ENCODE results near the gene CCDC157. TPM values are rescaled to one million over a fixed set of nuclear protein-coding genes. Genes with fewer than 3 reads are reported as not detected.

The CCDC157 gene
- total and polyA plus RNA-seq, 2 of the 4 experiments (the other 2 are of a cell fraction) = 0.90 to 2.2 TPM

- H3K23ac ChIP-seq (ENCODE audit: low read depth, low read length) = no peak overlapping the region
- no peak overlapping the region for H3K14ac ChIP-seq (replicated peaks; ENCODE audit: low read depth, low read length)
- H3K9me3 ChIP-seq (ENCODE audit: control insufficient read depth, insufficient read depth, low read length) = no peaks in the 10 kb centered on the region
- H4K91ac ChIP-seq (ENCODE audit: insufficient read depth, low read depth, low read length) = no peak overlapping the region
- no peak overlapping the region for H4K5ac ChIP-seq (ENCODE audit: low read depth, low read length)
- peaks cover 63% of the 10 kb centered on the region for H3K36me3 ChIP-seq (ENCODE audit: control insufficient read depth, insufficient read depth, low read length)
- CTCF ChIA-PET = no interaction called here
- H3K4ac ChIP-seq (ENCODE audit: low read depth, low read length) = no peak overlapping the region
- H2BK5ac ChIP-seq (ENCODE audit: low read depth, low read length, poor library complexity, severe bottlenecking) = no peak overlapping the region
- no peak for ATAC-seq (ENCODE audit: low read depth)
- peaks cover 2 to 7% of the 10 kb centered on the region in 2 experiments; a peak in 3 of 4 replicates for H3K79me1 ChIP-seq (ENCODE audit: low read depth in 1 of 2, low read length in 2 of 2)
- peaks cover 4% of the 10 kb centered on the region for H3K4me1 ChIP-seq (ENCODE audit: control insufficient read depth, insufficient read depth, low read length)
- H2BK120ac ChIP-seq (ENCODE audit: low read depth, low read length) = no peak overlapping the region
- H4K8ac ChIP-seq (ENCODE audit: low read depth in 2 of 2, low read length in 2 of 2) = no peak overlapping the region
- no peak overlapping the region for H2AFZ ChIP-seq (replicated peaks; ENCODE audit: low read length, poor library complexity)
- TF ChIP-seq ELK1 (IDR thresholded peaks at IDR 0.05; ENCODE audit: borderline replicate concordance, low read depth, low read length) = no peak
- TF ChIP-seq SMC3 (IDR thresholded peaks at IDR 0.05; ENCODE audit: low read depth, low read length) = no peak
- H3K27me3 ChIP-seq (ENCODE audit: control insufficient read depth, insufficient read depth, low read length) = no peaks in the 10 kb centered on the region
- peaks cover 16% of the 10 kb centered on the region for H3K9me1 ChIP-seq (ENCODE audit: insufficient read depth, low read length)
- WGBS, 2 experiments (ENCODE audit: extremely low coverage in 2 of 2, insufficient read length in 1 of 2) = no CpG with 5 or more reads among the region's 2 CpGs
- no peak overlapping the region for H2BK15ac ChIP-seq (ENCODE audit: low read depth, low read length)
- dilution Hi-C loops (cut with HindIII; ENCODE audit: low sequenced_read_pairs, unreplicated experiment) (no loop called here), in situ Hi-C loops (cut with MboI; ENCODE audit: low sequenced_read_pairs) (no loop called here), intact Hi-C loops (cut with micrococcal nuclease) (no loop called here)
- no peak overlapping the region for H3K9ac ChIP-seq (ENCODE audit: low read depth, low read length)
- no peak overlapping the region for H3K27ac ChIP-seq (ENCODE audit: insufficient read depth, low read length)
- no peak overlapping the region for H3K4me3 ChIP-seq (ENCODE audit: insufficient read depth, low read depth, low read length)
- H3K4me2 ChIP-seq (ENCODE audit: low read depth, low read length) = no peak overlapping the region
- H2BK20ac ChIP-seq (ENCODE audit: low read depth, low read length) = no peak overlapping the region
- H3K56ac ChIP-seq (ENCODE audit: extremely low read depth, insufficient read depth, low read length) = no peak overlapping the region
- no peak for DNase-seq
- BruUV-seq (replicated peaks) = no TSS peak
- H3K18ac ChIP-seq (ENCODE audit: low read depth, low read length) = no peak overlapping the region
- POLR2A ChIA-PET (ENCODE audit: unreplicated experiment) = no interaction called here
- H2AK5ac ChIP-seq (ENCODE audit: low read depth, low read length) = no peak overlapping the region
- 0 out of 2 replicates have a peak, but pooled peaks cover 3% of the 10 kb centered on the region for H4K20me1 ChIP-seq (ENCODE audit: insufficient read depth, low read length)
- H2AK9ac ChIP-seq (replicated peaks; ENCODE audit: low read depth, low read length, poor library complexity) = no peak overlapping the region
Measured at GRCh38 chr22:30332994-30333706, 23.7 kb upstream of the CCDC157 start.

Data from IMR-90 (cell line).